ENCODE data around the gene WASHC2A.
"Not testable (repeated sequence)": the region's sequence is repeated elsewhere in the genome, so short reads cannot be mapped to it uniquely, and the experiment has no call there.

The WASHC2A gene

DNA sequence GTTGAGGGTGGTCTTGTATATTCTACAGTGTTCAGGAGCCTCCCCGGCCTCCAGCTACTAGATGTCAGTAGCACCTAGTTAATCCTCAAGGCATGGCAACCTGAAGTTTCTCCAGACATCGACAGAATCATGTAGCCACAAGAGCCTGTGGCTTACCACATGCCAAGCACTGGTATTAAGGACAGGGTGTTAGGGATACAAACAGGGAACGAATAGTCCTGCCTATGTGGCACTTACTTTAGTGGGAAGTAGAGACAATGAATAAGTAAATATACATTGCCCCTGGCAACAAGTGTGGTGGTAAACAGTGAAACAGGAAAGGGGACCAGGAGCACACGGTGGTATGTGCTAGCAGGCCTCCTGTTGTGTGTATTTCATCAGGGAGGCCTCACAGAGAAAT lies 32.4 kb upstream of the WASHC2A start:
- H3K27ac ChIP-seq (replicated peaks; ENCODE audit: low read length); H2BK15ac ChIP-seq (ENCODE audit: low read length); H3K9me3 ChIP-seq (replicated peaks in 1 of 2; ENCODE audit: control insufficient read depth in 2 of 2, insufficient read depth in 1 of 2, low read depth in 1 of 2, low read length in 2 of 2); H3K4me1 ChIP-seq (ENCODE audit: control insufficient read depth in 2 of 2, insufficient read depth in 1 of 2, low read depth in 1 of 2, low read length in 2 of 2); H4K91ac ChIP-seq (ENCODE audit: low read depth, low read length, poor library complexity); H2BK120ac ChIP-seq (ENCODE audit: low read depth, low read length); H3K23ac ChIP-seq (ENCODE audit: low read depth, low read length, poor library complexity); H2AK5ac ChIP-seq (ENCODE audit: low read depth, low read length); H2BK12ac ChIP-seq (ENCODE audit: low read length); DNase-seq (ENCODE audit: low spot score); H3K4me2 ChIP-seq (ENCODE audit: insufficient read depth, low read length, poor library complexity, severe bottlenecking); H3K79me1 ChIP-seq (ENCODE audit: low read depth, low read length); H3K4me3 ChIP-seq (ENCODE audit: low read length in 2 of 2); H3K4ac ChIP-seq (ENCODE audit: low read length); H3K14ac ChIP-seq (ENCODE audit: low read length); H2AFZ ChIP-seq (ENCODE audit: low read length); H3K27me3 ChIP-seq (ENCODE audit: control insufficient read depth in 3 of 3, insufficient read depth in 3 of 3, low read depth in 1 of 3, low read length in 3 of 3); H2BK5ac ChIP-seq (ENCODE audit: low read length); H4K8ac ChIP-seq (ENCODE audit: low read depth, low read length); H3K9ac ChIP-seq (ENCODE audit: low read depth, low read length, poor library complexity); H3K18ac ChIP-seq (ENCODE audit: low read length); H3K36me3 ChIP-seq (replicated peaks in 1 of 2; ENCODE audit: control insufficient read depth in 2 of 2, insufficient read depth in 2 of 2, low read length in 2 of 2): not testable (repeated sequence)
- WGBS, 2 donors (ENCODE audit: extremely low coverage in 2 of 2, insufficient read length in 2 of 2, insufficient replicate concordance in 1 of 2): no CpG with 5 or more reads among the region's 4 CpGs

DNA sequence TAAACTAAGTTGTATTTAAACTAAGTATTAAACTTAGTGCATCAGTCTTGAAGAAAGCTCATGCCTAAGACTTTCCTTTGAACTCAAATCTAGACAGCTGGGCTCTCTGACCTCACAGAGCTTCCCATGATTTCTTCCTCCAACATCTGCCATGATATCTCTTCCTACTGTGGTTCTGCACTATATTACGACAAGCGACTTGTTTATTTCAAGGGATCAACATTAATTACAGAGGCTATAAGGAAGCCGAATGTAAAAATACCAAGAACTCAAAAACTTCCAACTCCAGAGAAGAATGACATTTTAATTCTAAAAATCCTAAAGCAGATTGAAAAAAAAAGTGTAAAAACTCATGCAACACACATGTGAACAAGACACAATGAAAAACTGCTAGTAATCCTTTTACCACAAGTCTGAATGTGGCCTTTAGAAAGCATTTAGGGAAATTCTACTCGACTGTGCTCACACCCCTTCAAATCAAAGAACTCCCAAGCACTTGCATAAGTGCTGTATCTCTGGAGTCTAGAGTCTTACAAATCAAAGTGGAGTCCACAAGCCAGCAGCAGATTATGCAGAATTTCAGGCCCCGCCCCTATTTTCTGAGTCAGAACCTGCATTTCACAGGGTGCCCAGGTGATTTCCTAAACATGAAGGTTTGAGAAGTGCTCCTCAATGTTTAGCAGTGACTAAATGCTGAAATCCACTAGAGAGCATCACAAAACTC lies 22.7 kb upstream of the WASHC2A start:
- Histone ChIP-seq H2BK5ac (ENCODE audit: low read length) (no peak overlapping the region), H3K36me3 (replicated peaks in 1 of 2; ENCODE audit: control insufficient read depth in 2 of 2, insufficient read depth in 2 of 2, low read length in 2 of 2) (no peaks in the 10 kb centered on the region), H3K4me1 (ENCODE audit: control insufficient read depth in 2 of 2, insufficient read depth in 1 of 2, low read depth in 1 of 2, low read length in 2 of 2) (no peaks in the 10 kb centered on the region), H3K4me2 (ENCODE audit: insufficient read depth, low read length, poor library complexity, severe bottlenecking) (no peak overlapping the region), H2BK15ac (ENCODE audit: low read length) (no peak overlapping the region), H2BK120ac (ENCODE audit: low read depth, low read length) (no peak overlapping the region), H3K27ac (replicated peaks; ENCODE audit: low read length) (no peak overlapping the region), H2BK12ac (ENCODE audit: low read length) (no peak overlapping the region), H2AFZ (ENCODE audit: low read length) (no peak overlapping the region), H4K8ac (ENCODE audit: low read depth, low read length) (no peak overlapping the region), H3K14ac (ENCODE audit: low read length) (no peak overlapping the region), H3K79me1 (ENCODE audit: low read depth, low read length) (no peaks in the 10 kb centered on the region), H3K9ac (ENCODE audit: low read depth, low read length, poor library complexity) (no peak overlapping the region), H3K4ac (ENCODE audit: low read length) (no peak overlapping the region), H4K91ac (ENCODE audit: low read depth, low read length, poor library complexity) (no peak overlapping the region), H3K27me3 (ENCODE audit: control insufficient read depth in 3 of 3, insufficient read depth in 3 of 3, low read depth in 1 of 3, low read length in 3 of 3) (no peaks in the 10 kb centered on the region), H3K23ac (ENCODE audit: low read depth, low read length, poor library complexity) (no peak overlapping the region), H3K9me3 (replicated peaks in 1 of 2; ENCODE audit: control insufficient read depth in 2 of 2, insufficient read depth in 1 of 2, low read depth in 1 of 2, low read length in 2 of 2) (no peaks in the 10 kb centered on the region), H2AK5ac (ENCODE audit: low read depth, low read length) (no peak overlapping the region), H3K4me3 (ENCODE audit: low read length in 2 of 2) (no peak overlapping the region), H3K18ac (ENCODE audit: low read length) (no peak overlapping the region)
- no CpG with 5 or more reads among the region's 5 CpGs for WGBS, 2 donors (ENCODE audit: extremely low coverage in 2 of 2, insufficient read length in 2 of 2, insufficient replicate concordance in 1 of 2)
- DNase-seq (ENCODE audit: low spot score): no peak

DNA sequence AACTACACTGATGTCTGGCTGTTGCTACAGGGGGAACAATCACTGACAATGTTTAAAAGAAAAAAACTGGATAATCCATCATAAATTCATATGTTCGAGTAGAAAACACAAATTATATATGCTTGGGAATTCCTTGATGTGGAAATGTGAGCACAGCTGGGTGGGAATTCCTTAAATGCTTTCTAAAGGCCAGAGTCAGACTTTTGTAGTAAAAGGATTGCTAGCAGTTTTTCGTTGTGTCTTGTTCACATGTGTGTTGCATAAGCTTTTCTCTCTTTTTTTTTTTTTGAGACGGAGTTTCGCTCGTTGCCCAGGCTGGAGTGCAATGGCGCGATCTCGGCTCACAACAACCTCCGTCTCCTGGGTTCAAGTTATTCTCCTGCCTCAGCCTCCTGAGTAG lies 21.3 kb upstream of the WASHC2A start:
- not testable (repeated sequence) for H2BK5ac ChIP-seq (ENCODE audit: low read length); H3K14ac ChIP-seq (ENCODE audit: low read length); H3K9me3 ChIP-seq (replicated peaks in 1 of 2; ENCODE audit: control insufficient read depth in 2 of 2, insufficient read depth in 1 of 2, low read depth in 1 of 2, low read length in 2 of 2); H3K9ac ChIP-seq (ENCODE audit: low read depth, low read length, poor library complexity); H2AK5ac ChIP-seq (ENCODE audit: low read depth, low read length); H3K18ac ChIP-seq (ENCODE audit: low read length); H3K4me3 ChIP-seq (ENCODE audit: low read length in 2 of 2); H4K8ac ChIP-seq (ENCODE audit: low read depth, low read length); H3K4ac ChIP-seq (ENCODE audit: low read length); H2BK15ac ChIP-seq (ENCODE audit: low read length); H3K4me1 ChIP-seq (ENCODE audit: control insufficient read depth in 2 of 2, insufficient read depth in 1 of 2, low read depth in 1 of 2, low read length in 2 of 2); H2BK120ac ChIP-seq (ENCODE audit: low read depth, low read length); H4K91ac ChIP-seq (ENCODE audit: low read depth, low read length, poor library complexity); H3K4me2 ChIP-seq (ENCODE audit: insufficient read depth, low read length, poor library complexity, severe bottlenecking); DNase-seq (ENCODE audit: low spot score); H3K23ac ChIP-seq (ENCODE audit: low read depth, low read length, poor library complexity); H2AFZ ChIP-seq (ENCODE audit: low read length); H3K27ac ChIP-seq (replicated peaks; ENCODE audit: low read length); H3K36me3 ChIP-seq (replicated peaks in 1 of 2; ENCODE audit: control insufficient read depth in 2 of 2, insufficient read depth in 2 of 2, low read length in 2 of 2); H3K27me3 ChIP-seq (ENCODE audit: control insufficient read depth in 3 of 3, insufficient read depth in 3 of 3, low read depth in 1 of 3, low read length in 3 of 3); H3K79me1 ChIP-seq (ENCODE audit: low read depth, low read length); H2BK12ac ChIP-seq (ENCODE audit: low read length)
- no CpG with 5 or more reads among the region's 9 CpGs for WGBS, 2 donors (ENCODE audit: extremely low coverage in 2 of 2, insufficient read length in 2 of 2, insufficient replicate concordance in 1 of 2)

DNA sequence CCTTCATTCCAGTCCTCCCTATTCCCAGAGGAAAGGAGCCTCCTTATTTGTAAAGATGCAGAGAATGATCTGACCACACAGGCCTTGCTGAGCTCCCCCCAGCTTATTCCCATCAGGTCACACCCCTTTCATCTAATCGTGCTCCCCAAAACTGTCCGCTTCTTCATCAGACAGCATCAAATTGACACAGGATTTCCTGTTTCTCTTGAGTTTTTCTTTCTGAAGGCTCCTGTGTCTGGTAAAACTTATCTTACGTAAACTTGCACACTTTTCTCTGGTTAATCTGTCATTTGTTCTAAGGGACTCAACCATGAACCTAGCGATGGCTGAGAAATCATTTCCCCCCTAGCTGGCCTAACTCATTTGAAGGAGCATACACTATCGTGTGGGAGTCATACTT lies 20.2 kb upstream of the WASHC2A start:
- H2AK5ac ChIP-seq (ENCODE audit: low read depth, low read length); H2AFZ ChIP-seq (ENCODE audit: low read length); H2BK12ac ChIP-seq (ENCODE audit: low read length); H3K4me1 ChIP-seq (ENCODE audit: control insufficient read depth in 2 of 2, insufficient read depth in 1 of 2, low read depth in 1 of 2, low read length in 2 of 2); H3K18ac ChIP-seq (ENCODE audit: low read length); H2BK120ac ChIP-seq (ENCODE audit: low read depth, low read length); H2BK5ac ChIP-seq (ENCODE audit: low read length); H3K36me3 ChIP-seq (replicated peaks in 1 of 2; ENCODE audit: control insufficient read depth in 2 of 2, insufficient read depth in 2 of 2, low read length in 2 of 2); H3K27ac ChIP-seq (replicated peaks; ENCODE audit: low read length); H3K9ac ChIP-seq (ENCODE audit: low read depth, low read length, poor library complexity); H3K27me3 ChIP-seq (ENCODE audit: control insufficient read depth in 3 of 3, insufficient read depth in 3 of 3, low read depth in 1 of 3, low read length in 3 of 3); H2BK15ac ChIP-seq (ENCODE audit: low read length); H3K14ac ChIP-seq (ENCODE audit: low read length); H3K4ac ChIP-seq (ENCODE audit: low read length); H4K91ac ChIP-seq (ENCODE audit: low read depth, low read length, poor library complexity); DNase-seq (ENCODE audit: low spot score); H3K4me2 ChIP-seq (ENCODE audit: insufficient read depth, low read length, poor library complexity, severe bottlenecking); H3K79me1 ChIP-seq (ENCODE audit: low read depth, low read length); H4K8ac ChIP-seq (ENCODE audit: low read depth, low read length); H3K9me3 ChIP-seq (replicated peaks in 1 of 2; ENCODE audit: control insufficient read depth in 2 of 2, insufficient read depth in 1 of 2, low read depth in 1 of 2, low read length in 2 of 2); H3K4me3 ChIP-seq (ENCODE audit: low read length in 2 of 2); H3K23ac ChIP-seq (ENCODE audit: low read depth, low read length, poor library complexity): not testable (repeated sequence)
- WGBS, 2 donors (ENCODE audit: extremely low coverage in 2 of 2, insufficient read length in 2 of 2, insufficient replicate concordance in 1 of 2): no CpG with 5 or more reads among the region's 5 CpGs

All from neuronal stem cell (in vitro differentiated cells).